OCI-LY1 (cell line): ENCODE results near the gene SV2C.

Experiments used
- H2AFZ ChIP-seq: fragments of 200-600 bp; sonication (generic), shearing (Covaris generic); 2 replicates; pipeline ENCODE4 v1.6.0; 2014; ENCODE audit warnings: antibody characterized with exemption, mild to moderate bottlenecking, low read length
- H3F3A ChIP-seq: fragments of 200-600 bp; sonication (generic), shearing (Covaris generic); 2 replicates; pipeline ENCODE4 v1.6.0; 2014; ENCODE audit warnings: mild to moderate bottlenecking, antibody characterized with exemption, low read length, moderate library complexity; ENCODE audit not compliant: insufficient read depth
- H3K27ac ChIP-seq: fragments of 200-600 bp; sonication (generic); 2 replicates; pipeline ENCODE4 v1.5.1; 2014; ENCODE audit warnings: low read length, mixed run types, mild to moderate bottlenecking, low read depth; ENCODE audit not compliant: poor library complexity, severe bottlenecking
- H3K27me3 ChIP-seq: fragments of 200-600 bp; sonication (generic); 2 replicates; pipeline ENCODE4 v1.6.0; 2014; ENCODE audit warnings: antibody characterized with exemption, mild to moderate bottlenecking, low read length, moderate library complexity; ENCODE audit not compliant: insufficient read depth
- H3K36me3 ChIP-seq: fragments of 200-600 bp; sonication (generic); 2 replicates; pipeline ENCODE4 v1.6.1; 2014; ENCODE audit warnings: mild to moderate bottlenecking, antibody characterized with exemption, low read length, moderate library complexity, mixed read lengths; ENCODE audit not compliant: insufficient read depth
- H3K4me1 ChIP-seq: fragments of 200-600 bp; sonication (generic); 2 replicates; pipeline ENCODE4 v1.5.1; 2014; ENCODE audit warnings: mild to moderate bottlenecking, low read length, moderate library complexity; ENCODE audit not compliant: insufficient read depth, severe bottlenecking
- H3K4me2 ChIP-seq: fragments of 200-600 bp; sonication (generic), shearing (Covaris generic); 2 replicates; pipeline ENCODE4 v1.6.1; 2014; ENCODE audit warnings: low read length
- H3K4me3 ChIP-seq: fragments of 200-600 bp; sonication (generic); 2 replicates; pipeline ENCODE4 v1.5.1; 2014; ENCODE audit warnings: low read length, low read depth, mild to moderate bottlenecking, mixed read lengths; ENCODE audit not compliant: poor library complexity, severe bottlenecking
- H3K79me2 ChIP-seq: fragments of 200-600 bp; shearing (Covaris generic); 2 replicates; pipeline ENCODE4 v1.6.1; 2016; ENCODE audit warnings: mixed run types, low read length, mixed read lengths; ENCODE audit not compliant: insufficient read depth
- H3K9ac ChIP-seq: fragments of 200-600 bp; sonication (generic), shearing (Covaris generic); 2 replicates; pipeline ENCODE4 v1.6.1; 2014; ENCODE audit warnings: mild to moderate bottlenecking, low read length, mixed read lengths
- H3K9me2 ChIP-seq: fragments of 200-600 bp; sonication (generic), shearing (Covaris generic); 2 replicates; pipeline ENCODE4 v1.6.1; 2014; ENCODE audit warnings: low read depth, mild to moderate bottlenecking, low read length, mixed read lengths
- H3K9me3 ChIP-seq: fragments of 200-600 bp; shearing (Covaris generic); 2 replicates; pipeline ENCODE4 v1.6.1; 2014; ENCODE audit warnings: low read length, mixed read lengths
- H4K20me1 ChIP-seq: fragments of 200-600 bp; sonication (generic), shearing (Covaris generic); 2 replicates; pipeline ENCODE4 v1.6.0; 2016; ENCODE audit warnings: mild to moderate bottlenecking, low read length; ENCODE audit not compliant: insufficient read depth
- EZH2 ChIP-seq: fragments of 200-600 bp; sonication (generic), shearing (Covaris generic); IDR thresholded peaks from 2 replicates; pipeline ENCODE4 v1.8.0; 2017; ENCODE audit warnings: borderline replicate concordance, mixed run types, mild to moderate bottlenecking, antibody characterized with exemption, low read length, moderate library complexity, mixed read lengths
- TF ChIP-seq, protein P1 (sequence below): fragments of 200-600 bp; sonication (generic), shearing (Covaris generic); IDR thresholded peaks from 2 replicates; pipeline ENCODE4 v1.5.1; 2017; ENCODE audit warnings: mild to moderate bottlenecking, antibody characterized with exemption, low read length, moderate library complexity, mixed read lengths

Gene SV2C

DNA sequence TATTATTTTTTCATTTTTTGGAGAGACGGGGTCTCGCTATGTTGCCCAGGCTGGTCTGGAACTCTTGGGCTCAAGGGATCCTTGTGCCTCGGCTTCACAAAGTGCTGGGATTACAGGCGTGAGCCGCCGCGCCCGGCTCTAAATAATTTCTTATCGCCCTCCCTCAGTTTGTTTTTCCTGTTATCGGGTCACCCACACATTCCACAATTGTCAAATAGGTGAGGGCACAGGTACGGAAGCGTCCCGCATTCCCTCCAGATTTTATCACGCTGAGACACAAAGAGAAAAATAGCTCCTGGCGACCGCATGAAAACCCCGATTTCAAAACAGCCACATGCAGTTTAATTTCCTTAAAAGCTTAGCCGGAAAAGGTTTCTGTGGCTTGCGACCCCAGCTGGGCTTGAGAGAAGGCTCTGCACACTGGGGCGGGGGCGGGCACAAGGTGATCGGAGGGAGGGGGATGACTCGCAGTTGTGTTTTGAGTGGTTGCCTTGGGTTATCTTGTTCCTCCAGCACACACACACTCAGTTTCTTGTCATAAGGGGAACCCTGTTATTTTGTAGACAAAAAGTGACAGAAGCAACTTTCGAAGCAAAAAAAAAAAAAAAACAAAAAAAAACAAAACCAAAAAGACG lies 319.2 kb downstream of the SV2C start:
- Histone ChIP-seq H3K9me2 (no peaks in the 10 kb centered on the region), H3F3A (no peaks in the 10 kb centered on the region), H3K4me3 (peak overlapping the region; percentile 64), H4K20me1 (no peaks in the 10 kb centered on the region), H3K4me1 (peaks cover 59% of the 10 kb centered on the region), H3K4me2 (peak overlapping the region; percentile 78), H3K79me2 (no peaks in the 10 kb centered on the region), H3K27ac (peak overlapping the region; percentile 67), H3K36me3 (no peaks in the 10 kb centered on the region), H3K9ac (peak overlapping the region; percentile 58), H2AFZ (no peak overlapping the region), H3K9me3 (no peaks in the 10 kb centered on the region), H3K27me3 (no peaks in the 10 kb centered on the region)
- TF ChIP-seq, protein P1, sequence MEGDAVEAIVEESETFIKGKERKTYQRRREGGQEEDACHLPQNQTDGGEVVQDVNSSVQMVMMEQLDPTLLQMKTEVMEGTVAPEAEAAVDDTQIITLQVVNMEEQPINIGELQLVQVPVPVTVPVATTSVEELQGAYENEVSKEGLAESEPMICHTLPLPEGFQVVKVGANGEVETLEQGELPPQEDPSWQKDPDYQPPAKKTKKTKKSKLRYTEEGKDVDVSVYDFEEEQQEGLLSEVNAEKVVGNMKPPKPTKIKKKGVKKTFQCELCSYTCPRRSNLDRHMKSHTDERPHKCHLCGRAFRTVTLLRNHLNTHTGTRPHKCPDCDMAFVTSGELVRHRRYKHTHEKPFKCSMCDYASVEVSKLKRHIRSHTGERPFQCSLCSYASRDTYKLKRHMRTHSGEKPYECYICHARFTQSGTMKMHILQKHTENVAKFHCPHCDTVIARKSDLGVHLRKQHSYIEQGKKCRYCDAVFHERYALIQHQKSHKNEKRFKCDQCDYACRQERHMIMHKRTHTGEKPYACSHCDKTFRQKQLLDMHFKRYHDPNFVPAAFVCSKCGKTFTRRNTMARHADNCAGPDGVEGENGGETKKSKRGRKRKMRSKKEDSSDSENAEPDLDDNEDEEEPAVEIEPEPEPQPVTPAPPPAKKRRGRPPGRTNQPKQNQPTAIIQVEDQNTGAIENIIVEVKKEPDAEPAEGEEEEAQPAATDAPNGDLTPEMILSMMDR = no peak
- TF ChIP-seq EZH2 = no peak

DNA sequence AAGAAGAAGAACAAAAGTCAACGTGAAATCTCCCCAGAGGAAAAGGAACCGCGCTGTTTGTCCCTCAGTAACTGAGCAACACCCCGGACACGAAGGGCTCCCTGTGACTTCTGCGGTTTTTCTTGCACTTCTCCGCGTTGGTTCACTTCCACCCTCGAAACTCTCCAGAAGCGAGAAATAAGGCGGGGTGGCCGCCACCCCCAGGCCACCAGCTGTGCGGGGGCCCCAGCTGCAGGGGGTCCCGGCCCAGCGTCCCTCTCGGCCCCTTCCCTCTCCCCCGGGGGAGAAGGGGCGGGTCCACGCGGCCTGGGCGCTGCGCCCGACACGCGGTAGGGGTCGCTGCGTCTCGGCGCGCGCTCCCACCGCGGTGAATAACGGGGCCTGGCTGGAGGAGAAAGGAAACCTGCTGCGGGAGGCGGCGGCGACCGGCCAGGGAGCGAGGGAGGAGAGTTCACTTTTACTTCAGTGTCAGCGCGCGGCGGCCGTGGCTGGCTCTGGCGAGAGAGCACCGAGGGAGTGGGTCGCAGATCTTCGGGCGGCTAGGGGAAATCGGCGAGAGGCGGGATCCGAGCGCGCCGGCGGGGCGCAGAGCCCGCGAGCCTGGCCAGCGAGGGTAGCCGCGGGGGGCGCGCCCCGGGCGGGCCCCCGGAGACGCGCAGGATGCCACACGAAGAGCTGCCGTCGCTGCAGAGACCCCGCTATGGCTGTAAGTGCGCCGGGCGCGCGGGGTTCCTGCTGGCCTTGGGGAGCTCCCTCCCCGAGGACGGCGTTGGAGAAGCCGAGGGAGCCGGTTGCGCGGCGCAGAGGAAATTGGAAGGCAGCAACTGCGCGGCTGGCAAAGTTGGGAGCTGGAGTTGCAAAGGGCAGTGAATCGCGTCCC lies 319.9 kb downstream of the SV2C start, which contains the start of gene IQGAP2:
Gene IQGAP2 (plus strand): TSS at position 400 of the 880 bp plus-strand sequence. CDS start 261 bp downstream, at position 661.
- peaks cover 59% of the 10 kb centered on the region for H3K4me1 ChIP-seq
- peak within 1 kb of the TSS; percentile 67 for H3K27ac ChIP-seq
- H3K4me2 ChIP-seq = peak within 1 kb of the TSS; percentile 78
- H2AFZ ChIP-seq = no peak within 1 kb of the TSS
- no peaks in the 10 kb centered on the region for H3F3A ChIP-seq
- TF ChIP-seq EZH2 = no peak
- TF ChIP-seq, protein P1 = peak; percentile 83
- H4K20me1 ChIP-seq = no peaks in the 10 kb centered on the region
- no peaks in the 10 kb centered on the region for H3K9me3 ChIP-seq
- peak within 1 kb of the TSS; percentile 64 for H3K4me3 ChIP-seq
- H3K36me3 ChIP-seq = no peaks in the 10 kb centered on the region
- H3K79me2 ChIP-seq = no peaks in the 10 kb centered on the region
- peak within 1 kb of the TSS; percentile 58 for H3K9ac ChIP-seq
- no peaks in the 10 kb centered on the region for H3K27me3 ChIP-seq
- H3K9me2 ChIP-seq = no peaks in the 10 kb centered on the region
